K562 (cell line): ENCODE results near the gene NR2C2AP.

Source experiments
- ETV6 ChIP-seq, 3 experiments: fragments of 150-350 bp in 1 of 3; sonication (generic) in 1 of 3; formaldehyde crosslinking in 1 of 3; IDR thresholded peaks; 2 replicates each; pipeline versions ENCODE4 v1.6.1 to v1.8.0; 2014 to 2022; ENCODE audit warnings: borderline replicate concordance in 2 of 3, low read depth in 2 of 3, antibody characterized with exemption in 1 of 3, low read length in 1 of 3, mild to moderate bottlenecking in 1 of 3, missing genetic modification reagents in 1 of 3
- GATAD2A ChIP-seq: fragments of 450-650 bp; IDR thresholded peaks from 2 replicates; pipeline ENCODE4 v1.6.1; 2017
- MAZ ChIP-seq, 2 experiments: fragments of 450-650 bp in 1 of 2; sonication (generic) in 1 of 2; formaldehyde crosslinking; IDR thresholded peaks in 1 of 2; conservative IDR thresholded peaks in 1 of 2; 2 replicates each; pipeline versions ENCODE4 v1.4.0 to v1.5.0; 2020; ENCODE audit warnings: mild to moderate bottlenecking in 1 of 2, missing genetic modification reagents in 1 of 2
- NFYB ChIP-seq: IDR thresholded peaks from 2 replicates; pipeline ENCODE4 v1.6.1; 2011; ENCODE audit warnings: mild to moderate bottlenecking, moderate library complexity; ENCODE audit not compliant: insufficient read length; ENCODE audit errors: extremely low read depth
- TEAD4 ChIP-seq, 2 experiments: sonication (generic) in 1 of 2; formaldehyde crosslinking in 1 of 2; IDR thresholded peaks; 2 replicates each; pipeline versions ENCODE4 v1.6.1 to v1.8.0; 2012 to 2022; ENCODE audit warnings: borderline replicate concordance in 1 of 2, inconsistent platforms in 1 of 2, low read length in 1 of 2, mild to moderate bottlenecking in 1 of 2, missing genetic modification reagents in 1 of 2
- TF ChIP-seq, protein P1 (sequence below): sonication (generic); formaldehyde crosslinking; IDR thresholded peaks from 2 replicates; pipeline ENCODE4 v1.8.0; 2022; ENCODE audit warnings: mild to moderate bottlenecking, missing genetic modification reagents
- TF ChIP-seq, protein P2 (sequence below): fragments of 250-450 bp; sonication (Bioruptor Pico); IDR thresholded peaks from 2 replicates; pipeline ENCODE4 v1.4.0; 2020; ENCODE audit warnings: mild to moderate bottlenecking
- TF ChIP-seq, protein P3 (sequence below): fragments of 250-450 bp; sonication (Bioruptor Pico); IDR thresholded peaks from 2 replicates; pipeline ENCODE4 v1.8.0; 2021; ENCODE audit warnings: mild to moderate bottlenecking, moderate library complexity

DNA sequence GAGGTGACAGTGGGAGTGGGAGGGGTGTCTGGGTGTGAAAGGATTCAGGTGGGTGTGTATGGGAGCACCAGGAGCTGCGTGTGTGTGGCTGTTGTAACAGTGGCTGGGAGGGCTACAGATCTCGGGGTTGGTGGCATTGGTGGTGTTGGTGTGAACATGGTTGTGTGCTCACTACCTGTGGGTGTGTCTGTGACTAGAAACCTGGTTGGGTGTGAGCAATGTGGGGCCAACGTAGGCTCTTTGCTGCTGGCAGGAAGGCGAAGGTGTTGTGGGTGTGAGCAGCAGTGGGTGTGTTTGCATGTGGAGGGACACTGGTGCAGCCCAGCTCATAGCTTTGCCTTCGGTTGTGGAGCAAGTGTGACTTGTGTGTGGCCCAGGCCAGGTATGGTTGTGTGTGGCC, 3.7 kb upstream of the NR2C2AP start:
- TF ChIP-seq, protein P1, sequence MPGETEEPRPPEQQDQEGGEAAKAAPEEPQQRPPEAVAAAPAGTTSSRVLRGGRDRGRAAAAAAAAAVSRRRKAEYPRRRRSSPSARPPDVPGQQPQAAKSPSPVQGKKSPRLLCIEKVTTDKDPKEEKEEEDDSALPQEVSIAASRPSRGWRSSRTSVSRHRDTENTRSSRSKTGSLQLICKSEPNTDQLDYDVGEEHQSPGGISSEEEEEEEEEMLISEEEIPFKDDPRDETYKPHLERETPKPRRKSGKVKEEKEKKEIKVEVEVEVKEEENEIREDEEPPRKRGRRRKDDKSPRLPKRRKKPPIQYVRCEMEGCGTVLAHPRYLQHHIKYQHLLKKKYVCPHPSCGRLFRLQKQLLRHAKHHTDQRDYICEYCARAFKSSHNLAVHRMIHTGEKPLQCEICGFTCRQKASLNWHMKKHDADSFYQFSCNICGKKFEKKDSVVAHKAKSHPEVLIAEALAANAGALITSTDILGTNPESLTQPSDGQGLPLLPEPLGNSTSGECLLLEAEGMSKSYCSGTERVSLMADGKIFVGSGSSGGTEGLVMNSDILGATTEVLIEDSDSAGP: no peak
- TF ChIP-seq TEAD4 (IDR thresholded peaks at IDR 0.05; ENCODE audit: low read length) (no peak), TEAD4 (CRISPR knock-in tag; IDR thresholded peaks at IDR 0.05; ENCODE audit: borderline replicate concordance) (no peak), ETV6 (IDR thresholded peaks at IDR 0.05; ENCODE audit: borderline replicate concordance in 1 of 2, low read depth in 2 of 2, low read length in 1 of 2) (no peak), ETV6 (CRISPR knock-in tag; IDR thresholded peaks at IDR 0.05; ENCODE audit: borderline replicate concordance) (no peak), GATAD2A (no peak), MAZ (CRISPR knock-in tag; conservative IDR thresholded peaks at IDR 0.05 in 1 of 2, IDR thresholded peaks at IDR 0.05 in 1 of 2) (no peak), NFYB (no peak)
- TF ChIP-seq, protein P2, sequence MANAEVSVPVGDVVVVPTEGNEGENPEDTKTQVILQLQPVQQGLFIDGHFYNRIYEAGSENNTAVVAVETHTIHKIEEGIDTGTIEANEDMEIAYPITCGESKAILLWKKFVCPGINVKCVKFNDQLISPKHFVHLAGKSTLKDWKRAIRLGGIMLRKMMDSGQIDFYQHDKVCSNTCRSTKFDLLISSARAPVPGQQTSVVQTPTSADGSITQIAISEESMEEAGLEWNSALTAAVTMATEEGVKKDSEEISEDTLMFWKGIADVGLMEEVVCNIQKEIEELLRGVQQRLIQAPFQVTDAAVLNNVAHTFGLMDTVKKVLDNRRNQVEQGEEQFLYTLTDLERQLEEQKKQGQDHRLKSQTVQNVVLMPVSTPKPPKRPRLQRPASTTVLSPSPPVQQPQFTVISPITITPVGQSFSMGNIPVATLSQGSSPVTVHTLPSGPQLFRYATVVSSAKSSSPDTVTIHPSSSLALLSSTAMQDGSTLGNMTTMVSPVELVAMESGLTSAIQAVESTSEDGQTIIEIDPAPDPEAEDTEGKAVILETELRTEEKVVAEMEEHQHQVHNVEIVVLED (CRISPR knock-in tag): no peak
- TF ChIP-seq, protein P3, sequence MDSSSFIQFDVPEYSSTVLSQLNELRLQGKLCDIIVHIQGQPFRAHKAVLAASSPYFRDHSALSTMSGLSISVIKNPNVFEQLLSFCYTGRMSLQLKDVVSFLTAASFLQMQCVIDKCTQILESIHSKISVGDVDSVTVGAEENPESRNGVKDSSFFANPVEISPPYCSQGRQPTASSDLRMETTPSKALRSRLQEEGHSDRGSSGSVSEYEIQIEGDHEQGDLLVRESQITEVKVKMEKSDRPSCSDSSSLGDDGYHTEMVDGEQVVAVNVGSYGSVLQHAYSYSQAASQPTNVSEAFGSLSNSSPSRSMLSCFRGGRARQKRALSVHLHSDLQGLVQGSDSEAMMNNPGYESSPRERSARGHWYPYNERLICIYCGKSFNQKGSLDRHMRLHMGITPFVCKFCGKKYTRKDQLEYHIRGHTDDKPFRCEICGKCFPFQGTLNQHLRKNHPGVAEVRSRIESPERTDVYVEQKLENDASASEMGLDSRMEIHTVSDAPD (CRISPR knock-in tag): no peak
